BLaER1 treated with 17β-estradiol and CSF1 and Interleukin-3, amounts not matched to agents 10 nM and 100 nM (cell line): ENCODE measurements around the gene KIAA0232.

Experiments used
- H3K27ac ChIP-seq, 11 experiments: shearing (Covaris generic); formaldehyde crosslinking; 2 replicates each; pipeline ENCODE4 v1.8.1; 2022
- H3K27me3 ChIP-seq, 11 experiments: shearing (Covaris generic); formaldehyde crosslinking; 2 replicates each; pipeline ENCODE4 v1.8.1; 2022
- H3K36me3 ChIP-seq, 11 experiments: shearing (Covaris generic); formaldehyde crosslinking; 2 replicates each; pipeline ENCODE4 v1.8.1; 2022
- H3K4me1 ChIP-seq, 10 experiments: shearing (Covaris generic); formaldehyde crosslinking; 2 replicates each; pipeline ENCODE4 v1.8.1; 2022
- H3K4me2 ChIP-seq, 11 experiments: shearing (Covaris generic); formaldehyde crosslinking; 2 replicates each; pipeline ENCODE4 v1.8.1; 2022
- H3K4me3 ChIP-seq, 10 experiments: shearing (Covaris generic); formaldehyde crosslinking; 2 replicates each; pipeline ENCODE4 v1.8.1; 2022
- H3K9ac ChIP-seq, 11 experiments: shearing (Covaris generic); formaldehyde crosslinking; 2 replicates each; pipeline ENCODE4 v1.8.1; 2022
- H3K9me3 ChIP-seq, 11 experiments: shearing (Covaris generic); formaldehyde crosslinking; replicated peaks in 1 of 11; 2 replicates each; pipeline ENCODE4 v1.8.1; 2022
- H4K20me1 ChIP-seq, 11 experiments: shearing (Covaris generic); formaldehyde crosslinking; 2 replicates each; pipeline ENCODE4 v1.8.1; 2022
- Cebpa-rat ChIP-seq, 11 experiments: shearing (Covaris generic); IDR thresholded peaks; 2 replicates each; pipeline ENCODE4 v1.8.1; 2022

Gene KIAA0232

DNA sequence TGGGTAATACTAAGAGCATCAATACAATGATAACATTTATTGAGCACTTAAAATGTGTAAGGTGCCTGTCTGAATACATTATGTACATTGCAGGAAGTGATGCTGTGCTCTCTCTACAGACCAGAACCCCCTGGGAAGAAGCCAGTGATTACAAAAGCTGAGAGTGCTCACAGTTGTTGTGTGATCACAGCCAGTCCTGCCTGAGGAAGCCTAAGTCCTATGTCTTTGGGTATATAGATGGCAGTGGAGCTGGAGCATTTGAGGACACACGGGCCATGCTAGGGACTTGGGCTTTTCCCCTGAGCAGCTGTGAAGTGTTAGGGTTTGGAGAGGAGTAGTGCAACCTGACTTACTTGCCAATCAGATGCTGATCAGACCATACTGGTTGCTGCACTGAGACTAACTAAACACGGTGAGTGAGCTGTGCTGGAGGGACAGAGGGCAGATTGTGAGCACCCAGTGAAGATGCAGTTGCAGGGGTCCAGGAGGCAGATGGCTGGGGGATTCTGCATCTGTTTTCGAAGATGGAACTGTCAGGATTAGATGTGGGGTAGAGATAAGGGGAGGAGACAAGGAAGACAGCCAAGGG lies 66.3 kb downstream of the KIAA0232 start:
- Histone ChIP-seq H4K20me1 (peaks cover 8 to 71% (median 33%) of the 10 kb centered on the region in 11 experiments; a peak in 19 of 22 replicates), H3K27ac (no peak overlapping the region), H3K4me2 (no peak overlapping the region), H3K9ac (no peak overlapping the region; a peak in 1 of 22 replicates), H3K36me3 (peaks cover 87 to 100% (median 96%) of the 10 kb centered on the region in 11 experiments), H3K4me1 (peaks cover 7 to 24% (median 12%) of the 10 kb centered on the region in 10 experiments), H3K27me3 (no peaks in the 10 kb centered on the region), H3K9me3 (peaks cover 17 to 46% (median 40%) of the 10 kb centered on the region in 11 experiments), H3K4me3 (no peak overlapping the region)
- no peak for TF ChIP-seq Cebpa-rat (IDR thresholded peaks at IDR 0.05)

DNA sequence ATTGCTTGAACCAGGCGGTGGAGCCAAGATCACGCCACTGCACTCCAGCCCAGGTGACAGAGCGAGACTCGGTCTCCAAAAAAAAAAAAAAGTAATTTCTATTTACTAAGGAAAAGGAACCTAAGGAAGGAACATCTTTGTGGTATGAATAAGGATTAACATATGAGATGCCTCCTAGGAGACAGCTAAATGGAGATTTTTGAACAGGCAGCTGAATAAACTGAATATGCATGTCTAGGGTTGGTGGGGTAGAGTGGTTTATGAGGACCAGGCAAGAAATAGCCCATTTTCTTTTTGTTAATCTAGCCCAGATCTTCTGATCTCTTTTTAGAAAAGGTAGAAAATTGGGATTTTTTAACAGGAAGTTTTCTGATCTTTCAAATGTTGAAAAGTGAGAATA lies 67.2 kb downstream of the KIAA0232 start:
- Histone ChIP-seq H3K36me3 (peaks cover 78 to 99% (median 88%) of the 10 kb centered on the region in 11 experiments), H3K4me2 (no peak overlapping the region), H4K20me1 (peaks cover 13 to 78% (median 38%) of the 10 kb centered on the region in 11 experiments; a peak in 19 of 22 replicates), H3K9ac (no peak overlapping the region), H3K27me3 (no peaks in the 10 kb centered on the region), H3K9me3 (peaks cover 17 to 46% (median 40%) of the 10 kb centered on the region in 11 experiments), H3K4me1 (peaks cover 14 to 32% (median 21%) of the 10 kb centered on the region in 10 experiments), H3K27ac (no peak overlapping the region), H3K4me3 (no peak overlapping the region)
- no peak for TF ChIP-seq Cebpa-rat (IDR thresholded peaks at IDR 0.05)

DNA sequence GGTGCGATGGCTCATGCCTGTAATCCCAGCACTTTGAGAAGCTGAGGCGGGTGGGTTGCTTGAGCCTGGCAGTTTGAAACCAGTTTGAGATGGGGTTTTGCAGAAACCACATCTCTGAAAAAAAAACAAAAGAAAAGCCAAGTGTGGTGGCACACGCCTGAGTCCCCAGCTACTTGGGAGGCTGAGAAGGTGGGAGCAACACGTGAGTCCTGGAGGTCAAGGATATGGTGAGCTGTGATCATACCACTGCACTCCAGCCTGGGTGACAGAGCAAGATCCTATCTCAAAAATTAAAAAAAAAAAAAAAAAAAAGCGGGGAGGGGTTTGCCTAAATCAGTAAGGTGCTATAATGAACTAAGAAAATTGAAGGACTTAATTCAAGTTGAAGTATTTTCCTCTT lies 68.9 kb downstream of the KIAA0232 start:
- Histone ChIP-seq H3K27ac (no peak overlapping the region), H3K4me3 (no peak overlapping the region), H3K4me1 (peaks cover 25 to 49% (median 33%) of the 10 kb centered on the region in 10 experiments), H3K36me3 (peaks cover 61 to 91% (median 74%) of the 10 kb centered on the region in 11 experiments), H4K20me1 (peaks cover 10 to 78% (median 25%) of the 10 kb centered on the region in 11 experiments; a peak in 18 of 22 replicates), H3K4me2 (no peak overlapping the region), H3K9ac (no peak overlapping the region), H3K9me3 (peaks cover 17 to 46% (median 40%) of the 10 kb centered on the region in 11 experiments), H3K27me3 (no peaks in the 10 kb centered on the region)
- no peak for TF ChIP-seq Cebpa-rat (IDR thresholded peaks at IDR 0.05)

DNA sequence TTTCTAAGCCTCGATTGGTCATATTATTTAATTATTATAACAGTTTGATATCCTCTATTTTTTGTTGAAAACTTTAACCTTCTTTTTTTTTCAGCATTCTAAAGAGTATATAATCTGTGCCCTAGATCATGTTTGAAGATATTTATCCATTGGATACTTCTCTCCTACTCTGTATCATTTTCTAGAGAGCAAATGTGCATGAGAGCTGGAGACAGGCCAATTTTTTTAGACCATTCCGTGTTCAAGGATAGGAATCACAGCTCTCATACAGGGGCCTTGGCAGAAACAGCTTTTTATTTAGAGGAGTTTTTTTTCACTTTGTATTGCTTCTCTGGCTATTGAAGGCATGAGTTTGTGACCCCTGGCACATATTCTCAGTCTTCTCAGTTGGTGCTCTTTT lies 69.4 kb downstream of the KIAA0232 start:
- Histone ChIP-seq H4K20me1 (peaks cover 8 to 78% (median 20%) of the 10 kb centered on the region in 11 experiments; a peak in 18 of 22 replicates), H3K4me1 (peaks cover 25 to 50% (median 34%) of the 10 kb centered on the region in 10 experiments), H3K27me3 (no peaks in the 10 kb centered on the region), H3K9me3 (peaks cover 17 to 46% (median 40%) of the 10 kb centered on the region in 11 experiments), H3K27ac (no peak overlapping the region), H3K4me3 (no peak overlapping the region), H3K4me2 (no peak overlapping the region), H3K36me3 (peaks cover 60 to 93% (median 73%) of the 10 kb centered on the region in 11 experiments), H3K9ac (no peak overlapping the region)
- no peak for TF ChIP-seq Cebpa-rat (IDR thresholded peaks at IDR 0.05)

DNA sequence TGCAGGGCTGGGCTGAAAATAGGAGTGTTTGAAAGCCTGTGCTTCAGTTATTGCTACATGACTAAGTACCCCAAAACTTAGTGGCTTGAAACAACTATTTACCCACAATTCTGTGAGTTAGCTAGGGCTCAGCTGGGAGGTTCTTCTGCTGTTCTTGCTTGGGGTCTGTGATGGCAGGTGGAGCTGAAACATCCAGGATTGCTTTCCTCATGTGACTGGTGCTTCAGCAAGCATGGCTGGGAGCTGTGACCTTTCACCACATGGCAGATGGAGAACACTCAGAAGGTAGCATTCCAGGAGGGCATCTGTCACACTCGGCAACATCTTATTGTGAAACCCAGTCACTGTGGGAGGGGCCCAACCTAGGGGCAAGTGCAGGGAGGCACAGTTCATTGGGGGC lies 70.1 kb downstream of the KIAA0232 start:
- H3K4me1 ChIP-seq = peaks cover 25 to 48% (median 34%) of the 10 kb centered on the region in 10 experiments
- TF ChIP-seq Cebpa-rat (IDR thresholded peaks at IDR 0.05) = no peak

DNA sequence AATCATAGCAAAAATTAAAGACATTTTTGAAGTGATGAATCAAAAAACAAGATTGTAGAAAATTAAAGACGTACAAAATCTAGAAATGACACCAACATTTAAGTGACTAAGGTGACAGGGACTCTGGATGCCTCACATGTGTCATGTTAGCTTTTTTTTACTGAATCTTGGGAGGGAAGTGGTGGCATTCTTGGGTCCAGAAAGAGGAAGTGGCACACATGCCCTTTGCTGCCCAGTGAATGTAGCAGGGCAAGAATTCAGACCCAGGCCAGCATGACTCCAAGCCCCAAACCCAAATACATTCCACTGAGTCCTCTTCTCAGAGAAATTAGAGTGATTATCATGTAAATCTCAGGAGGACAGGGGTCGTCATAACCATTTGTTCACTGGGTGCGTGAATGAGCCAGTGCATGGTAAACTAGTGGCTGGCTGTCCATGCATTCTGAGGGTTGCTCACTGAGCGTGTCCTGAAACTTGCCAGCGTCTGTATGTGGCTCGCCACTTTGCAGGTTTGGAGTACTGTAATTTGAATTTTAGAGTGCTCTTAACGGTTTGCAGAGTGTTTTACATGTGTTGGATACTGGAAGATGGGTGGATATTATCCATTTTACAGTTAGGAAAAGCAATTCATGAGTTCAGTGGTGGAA lies 71.7 kb downstream of the KIAA0232 start:
- H3K36me3 ChIP-seq = peaks cover 64 to 93% (median 73%) of the 10 kb centered on the region in 11 experiments
- H3K27ac ChIP-seq = 0 out of 22 replicates have a peak overlapping the region, but pooled peaks of 1 of the 11 experiments have one; percentile 14
- peaks cover 0 to 70% (median 11%) of the 10 kb centered on the region in 11 experiments; a peak in 14 of 22 replicates for H4K20me1 ChIP-seq
- peak overlapping the region in 9 of 11 experiments; percentile 6 to 71 (median 33); a peak in 14 of 22 replicates for H3K4me2 ChIP-seq
- H3K4me3 ChIP-seq = no peak overlapping the region
- no peak overlapping the region for H3K9ac ChIP-seq
- H3K4me1 ChIP-seq = peaks cover 19 to 40% (median 32%) of the 10 kb centered on the region in 10 experiments
- no peaks in the 10 kb centered on the region for H3K27me3 ChIP-seq
- H3K9me3 ChIP-seq = peaks cover 17 to 41% (median 35%) of the 10 kb centered on the region in 11 experiments
- no peak for TF ChIP-seq Cebpa-rat (IDR thresholded peaks at IDR 0.05)

More for the DNA sequence above, 70.1 kb downstream of the KIAA0232 start:
- peaks cover 17 to 46% (median 40%) of the 10 kb centered on the region in 11 experiments for H3K9me3 ChIP-seq
- H3K27me3 ChIP-seq = no peaks in the 10 kb centered on the region
- H3K9ac ChIP-seq = no peak overlapping the region
- peaks cover 8 to 77% (median 16%) of the 10 kb centered on the region in 11 experiments; a peak in 16 of 22 replicates for H4K20me1 ChIP-seq
- H3K27ac ChIP-seq = no peak overlapping the region
- H3K4me3 ChIP-seq = no peak overlapping the region
- H3K36me3 ChIP-seq = peaks cover 61 to 93% (median 73%) of the 10 kb centered on the region in 11 experiments
- no peak overlapping the region for H3K4me2 ChIP-seq

DNA sequence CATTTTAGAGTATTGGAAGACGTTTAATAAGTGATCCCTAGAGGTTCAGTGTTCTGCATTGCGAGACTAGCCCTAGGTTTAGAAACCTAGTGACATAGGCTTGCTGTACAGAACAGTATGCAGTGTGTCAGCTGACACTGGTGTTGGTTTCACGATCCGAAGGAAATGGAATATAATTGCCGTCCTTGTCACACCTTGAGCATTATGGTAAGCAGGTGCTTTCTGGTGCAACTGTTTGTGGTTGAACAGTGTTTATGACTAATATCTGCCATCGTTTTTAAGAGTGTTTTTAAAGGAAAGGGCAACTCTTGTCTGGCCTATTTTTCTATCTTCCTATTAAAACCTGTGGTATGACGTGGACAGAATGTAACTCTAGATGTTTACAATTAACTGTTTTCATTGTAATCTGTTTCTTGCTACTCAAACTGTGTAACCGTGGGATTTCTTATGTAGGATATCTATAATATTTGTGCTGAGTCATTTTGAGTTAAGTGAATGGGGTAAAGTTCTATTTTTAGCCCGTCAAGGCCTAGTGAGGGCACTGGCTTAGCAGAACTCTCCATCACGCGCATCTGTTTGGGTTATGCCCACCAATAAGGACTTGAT lies 73.3 kb downstream of the KIAA0232 start:
- Histone ChIP-seq H3K4me1 (peaks cover 19 to 40% (median 32%) of the 10 kb centered on the region in 10 experiments), H3K27me3 (no peaks in the 10 kb centered on the region), H4K20me1 (peaks cover 0 to 73% (median 11%) of the 10 kb centered on the region in 11 experiments; a peak in 14 of 22 replicates), H3K36me3 (peaks cover 64 to 93% (median 73%) of the 10 kb centered on the region in 11 experiments), H3K9me3 (peaks cover 17 to 25% (median 21%) of the 10 kb centered on the region in 11 experiments), H3K9ac (no peak overlapping the region), H3K4me3 (no peak overlapping the region), H3K27ac (peak overlapping the region in 8 of 11 experiments; percentile 6 to 55 (median 34); a peak in 10 of 22 replicates), H3K4me2 (peak overlapping the region in 10 of 11 experiments; percentile 0 to 66 (median 52); a peak in 17 of 22 replicates)
- no peak for TF ChIP-seq Cebpa-rat (IDR thresholded peaks at IDR 0.05)

DNA sequence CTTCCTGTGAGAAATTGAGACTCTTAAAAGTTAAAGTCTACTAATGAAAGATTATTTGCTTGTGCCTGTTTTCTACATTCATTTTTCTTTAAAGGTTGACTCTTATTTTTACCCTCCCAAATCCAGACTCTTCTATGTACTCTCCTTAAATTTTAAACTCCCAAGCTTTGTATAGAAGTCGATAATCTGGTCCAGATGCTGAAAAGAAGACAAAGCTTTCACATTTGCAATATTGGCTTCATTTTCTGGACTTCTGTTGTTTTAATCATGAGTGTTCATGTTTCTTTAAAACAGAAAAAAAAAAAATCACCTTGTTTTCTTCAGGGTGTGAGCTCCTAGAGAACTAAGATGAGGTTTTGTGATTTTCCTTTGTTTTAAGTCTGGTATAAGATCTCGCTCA lies 73.9 kb downstream of the KIAA0232 start:
- TF ChIP-seq Cebpa-rat (IDR thresholded peaks at IDR 0.05) = no peak
- peaks cover 19 to 40% (median 32%) of the 10 kb centered on the region in 10 experiments for H3K4me1 ChIP-seq
- H3K27ac ChIP-seq = peak overlapping the region in 6 of 11 experiments; percentile 6 to 55 (median 44); a peak in 8 of 22 replicates
- peak overlapping the region in 6 of 11 experiments; percentile 21 to 66 (median 62); a peak in 7 of 22 replicates for H3K4me2 ChIP-seq
- H3K36me3 ChIP-seq = peaks cover 64 to 93% (median 73%) of the 10 kb centered on the region in 11 experiments
- H3K9me3 ChIP-seq = peaks cover 14 to 19% (median 15%) of the 10 kb centered on the region in 11 experiments
- peaks cover 0 to 73% (median 11%) of the 10 kb centered on the region in 11 experiments; a peak in 14 of 22 replicates for H4K20me1 ChIP-seq
- H3K27me3 ChIP-seq = no peaks in the 10 kb centered on the region
- H3K4me3 ChIP-seq = no peak overlapping the region
- H3K9ac ChIP-seq = no peak overlapping the region
